IMR-90 (cell line): Measurements from ENCODE around the gene RNF217. TPM values are rescaled to one million over a fixed set of nuclear protein-coding genes. Genes with fewer than 3 reads are reported as not detected.
A peak's percentile ranks its signal among the peaks of the same experiment; 100 is the strongest.

Experiments
- ATAC-seq: fragments of 200-7000 bp; cut with Tn5 transposase; 2 replicates; pipeline ENCODE4 v1.9.1; 2020; ENCODE audit warnings: low read depth, mild to moderate bottlenecking, moderate library complexity
- BruUV-seq: library from RNA; stranded (reverse); fragments of 400-500 nt; replicated peaks from 2 replicates; lab custom pipeline; 2021; lab: Mats Ljungman, UMichigan
- CTCF ChIA-PET: fragments of 300-600 bp; formaldehyde crosslinking; extraction: SDS; loops from one replicate; lab custom pipeline; 2021; ENCODE audit warnings: antibody characterized with exemption; lab: Yijun Ruan, JAX
- POLR2A ChIA-PET: fragments of 300-600 bp; sonication (Branson Sonifier 250); formaldehyde crosslinking; loops from one replicate; lab custom pipeline; 2022; ENCODE audit warnings: antibody characterized with exemption; ENCODE audit not compliant: unreplicated experiment; lab: Charles Lee
- DNase-seq: peaks from one replicate; pipeline ENCODE4 v3.0.0; 2013
- H2AFZ ChIP-seq: replicated peaks from 2 replicates; pipeline ENCODE3; 2013; ENCODE audit warnings: low read length, mild to moderate bottlenecking; ENCODE audit not compliant: poor library complexity
- H2AK5ac ChIP-seq: 2 replicates; pipeline ENCODE4 v1.6.1; 2013; ENCODE audit warnings: low read depth, low read length, inconsistent platforms
- H2AK9ac ChIP-seq: replicated peaks from 2 replicates; pipeline ENCODE3; 2013; ENCODE audit warnings: mild to moderate bottlenecking, low read depth, low read length, moderate library complexity; ENCODE audit not compliant: poor library complexity
- H2BK120ac ChIP-seq: 2 replicates; pipeline ENCODE4 v1.6.1; 2013; ENCODE audit warnings: low read depth, low read length, inconsistent platforms
- H2BK15ac ChIP-seq: 3 replicates; pipeline ENCODE4 v1.6.1; 2013; ENCODE audit warnings: low read depth, low read length, inconsistent platforms
- H2BK20ac ChIP-seq: 2 replicates; pipeline ENCODE4 v1.6.1; 2013; ENCODE audit warnings: low read depth, mild to moderate bottlenecking, inconsistent platforms, low read length, moderate library complexity
- H2BK5ac ChIP-seq: 2 replicates; pipeline ENCODE4 v1.6.1; 2013; ENCODE audit warnings: mild to moderate bottlenecking, low read depth, low read length, inconsistent platforms; ENCODE audit not compliant: poor library complexity, severe bottlenecking
- H3K14ac ChIP-seq: replicated peaks from 2 replicates; pipeline ENCODE4 v1.6.1; 2013; ENCODE audit warnings: low read depth, low read length, inconsistent platforms
- H3K18ac ChIP-seq: 2 replicates; pipeline ENCODE4 v1.6.1; 2013; ENCODE audit warnings: low read depth, low read length, control low read depth
- H3K23ac ChIP-seq: 2 replicates; pipeline ENCODE4 v1.6.1; 2013; ENCODE audit warnings: low read depth, low read length, inconsistent platforms
- H3K27ac ChIP-seq: 2 replicates; pipeline ENCODE4 v1.5.1; 2013; ENCODE audit warnings: mild to moderate bottlenecking, control low read depth, low read length; ENCODE audit not compliant: insufficient read depth
- H3K27me3 ChIP-seq: 2 replicates; pipeline ENCODE4 v1.6.1; 2013; ENCODE audit warnings: low read length; ENCODE audit not compliant: control insufficient read depth, insufficient read depth
- H3K36me3 ChIP-seq: 2 replicates; pipeline ENCODE4 v1.6.1; 2013; ENCODE audit warnings: low read length, mixed read lengths; ENCODE audit not compliant: control insufficient read depth, insufficient read depth
- H3K4ac ChIP-seq: 2 replicates; pipeline ENCODE4 v1.6.1; 2013; ENCODE audit warnings: low read depth, low read length, inconsistent platforms
- H3K4me1 ChIP-seq: 2 replicates; pipeline ENCODE4 v1.6.1; 2013; ENCODE audit warnings: low read length, mixed read lengths; ENCODE audit not compliant: control insufficient read depth, insufficient read depth
- H3K4me2 ChIP-seq: 2 replicates; pipeline ENCODE4 v1.6.1; 2013; ENCODE audit warnings: low read depth, mild to moderate bottlenecking, control low read depth, low read length, moderate library complexity
- H3K4me3 ChIP-seq: 2 replicates; pipeline ENCODE4 v1.5.1; 2013; ENCODE audit warnings: low read depth, mild to moderate bottlenecking, control low read depth, low read length, moderate library complexity; ENCODE audit not compliant: insufficient read depth
- H3K56ac ChIP-seq: 2 replicates; pipeline ENCODE4 v1.6.1; 2013; ENCODE audit warnings: low read length, inconsistent platforms; ENCODE audit not compliant: insufficient read depth; ENCODE audit errors: extremely low read depth
- H3K79me1 ChIP-seq, 2 experiments: 2 replicates each; pipeline ENCODE4 v1.6.1; 2013; ENCODE audit warnings: low read length in 2 of 2, inconsistent platforms in 1 of 2, low read depth in 1 of 2
- H3K9ac ChIP-seq: 2 replicates; pipeline ENCODE4 v1.6.1; 2013; ENCODE audit warnings: low read depth, low read length, control low read depth
- H3K9me1 ChIP-seq: 2 replicates; pipeline ENCODE4 v1.6.1; 2013; ENCODE audit warnings: low read length, inconsistent platforms; ENCODE audit not compliant: insufficient read depth
- H3K9me3 ChIP-seq: 2 replicates; pipeline ENCODE4 v1.6.1; 2013; ENCODE audit warnings: low read length; ENCODE audit not compliant: control insufficient read depth, insufficient read depth
- H4K20me1 ChIP-seq: 2 replicates; pipeline ENCODE4 v1.6.1; 2013; ENCODE audit warnings: low read length, inconsistent platforms; ENCODE audit not compliant: insufficient read depth
- H4K5ac ChIP-seq: 2 replicates; pipeline ENCODE4 v1.6.1; 2013; ENCODE audit warnings: mild to moderate bottlenecking, low read depth, low read length, control low read depth
- H4K8ac ChIP-seq, 2 experiments: 2 replicates each; pipeline ENCODE4 v1.6.1; 2013; ENCODE audit warnings: low read depth in 2 of 2, low read length in 2 of 2, control low read depth in 1 of 2, inconsistent platforms in 1 of 2
- H4K91ac ChIP-seq: 2 replicates; pipeline ENCODE4 v1.6.1; 2013; ENCODE audit warnings: low read depth, low read length, inconsistent platforms; ENCODE audit not compliant: insufficient read depth
- BHLHE40 ChIP-seq: fragments of 150-350 bp; IDR thresholded peaks from 2 replicates; pipeline ENCODE4 v1.6.1; 2016; ENCODE audit warnings: mild to moderate bottlenecking, low read depth, low read length
- CEBPB ChIP-seq: IDR thresholded peaks from 2 replicates; pipeline ENCODE4 v1.6.1; 2012; ENCODE audit warnings: low read depth, low read length, improper control_type of control experiment
- CHD1 ChIP-seq: IDR thresholded peaks from 2 replicates; pipeline ENCODE4 v1.6.1; 2012; ENCODE audit warnings: low read depth, low read length, improper control_type of control experiment
- CTCF ChIP-seq: conservative IDR thresholded peaks from 2 replicates; pipeline ENCODE4 v1.5.1; 2012; ENCODE audit warnings: mild to moderate bottlenecking, low read depth, low read length, improper control_type of control experiment
- ELK1 ChIP-seq: fragments of 150-350 bp; IDR thresholded peaks from 2 replicates; pipeline ENCODE4 v1.6.1; 2016; ENCODE audit warnings: low read depth, mild to moderate bottlenecking, low read length, moderate library complexity, borderline replicate concordance
- FOS ChIP-seq: fragments of 150-350 bp; IDR thresholded peaks from 2 replicates; pipeline ENCODE4 v1.6.1; 2016; ENCODE audit warnings: low read depth, low read length
- MAFK ChIP-seq: IDR thresholded peaks from 2 replicates; pipeline ENCODE4 v1.6.1; 2012; ENCODE audit warnings: low read depth, low read length, improper control_type of control experiment
- MAZ ChIP-seq: IDR thresholded peaks from 2 replicates; pipeline ENCODE4 v1.6.1; 2012; ENCODE audit warnings: low read depth, mild to moderate bottlenecking, low read length, improper control_type of control experiment, moderate library complexity, borderline replicate concordance
- MXI1 ChIP-seq: IDR thresholded peaks from 2 replicates; pipeline ENCODE4 v1.6.1; 2012; ENCODE audit warnings: low read depth, mild to moderate bottlenecking, low read length, moderate library complexity, borderline replicate concordance
- NFE2L2 ChIP-seq: fragments of 150-350 bp; IDR thresholded peaks from 2 replicates; pipeline ENCODE4 v1.6.1; 2016; ENCODE audit warnings: low read depth, mild to moderate bottlenecking, low read length
- POLR2A ChIP-seq: IDR thresholded peaks from 2 replicates; pipeline ENCODE4 v1.6.1; 2012; ENCODE audit warnings: mild to moderate bottlenecking, low read depth, low read length
- RAD21 ChIP-seq: IDR thresholded peaks from 2 replicates; pipeline ENCODE4 v1.6.1; 2012; ENCODE audit warnings: low read length, improper control_type of control experiment
- RCOR1 ChIP-seq: IDR thresholded peaks from 2 replicates; pipeline ENCODE4 v1.6.1; 2012; ENCODE audit warnings: mild to moderate bottlenecking, low read length, improper control_type of control experiment; ENCODE audit not compliant: insufficient replicate concordance
- RFX5 ChIP-seq: IDR thresholded peaks from 2 replicates; pipeline ENCODE4 v1.8.0; 2012; ENCODE audit warnings: low read depth, mild to moderate bottlenecking, low read length, moderate library complexity
- SMC3 ChIP-seq: fragments of 150-350 bp; IDR thresholded peaks from 2 replicates; pipeline ENCODE4 v1.6.1; 2016; ENCODE audit warnings: low read depth, mild to moderate bottlenecking, antibody characterized with exemption, low read length, moderate library complexity
- USF2 ChIP-seq: fragments of 150-350 bp; IDR thresholded peaks from 2 replicates; pipeline ENCODE4 v1.6.1; 2017; ENCODE audit warnings: mild to moderate bottlenecking, antibody characterized with exemption, low read length, low read depth
- WGBS, 2 experiments: methylation state at CpG; one replicate each; pipeline versions ENCODE4 v1.1.5 to v1.1.7; 2013; ENCODE audit warnings: missing lambda C conversion rate in 2 of 2; ENCODE audit not compliant: insufficient read length in 1 of 2; ENCODE audit errors: extremely low coverage in 2 of 2; 5-methylcytosine and 5-hydroxymethylcytosine counted together
- dilution Hi-C: fragments of 300-500 bp; cut with HindIII; formaldehyde crosslinking; loops from one replicate; pipeline ENCODE4 v1.14.3; 2018; ENCODE audit warnings: low sequenced_read_pairs; ENCODE audit not compliant: unreplicated experiment
- in situ Hi-C: fragments of 300-500 bp; cut with MboI; formaldehyde crosslinking; loops from 3 replicates; pipeline ENCODE4 v1.14.3; 2019; ENCODE audit warnings: low sequenced_read_pairs, inconsistent platforms, mixed read lengths
- intact Hi-C: fragments of 100-400 bp; cut with micrococcal nuclease; formaldehyde crosslinking; loops from 2 replicates; pipeline ENCODE4 v1.10.0; 2022
- polyA plus RNA-seq, 3 experiments: library from polyadenylated mRNA; depleted of rRNA; stranded (reverse); fragments of >200 nt; gene quantifications; 2 replicates each; pipeline ENCODE4 v1.2.3, GENCODE V29; 2012; ENCODE audit warnings: low replicate concordance in 1 of 3
- total RNA-seq: library from RNA; depleted of rRNA; stranded (reverse); fragments of >200 nt; gene quantifications from 2 replicates; pipeline ENCODE4 v1.2.3, GENCODE V29; 2012

RNF217 gene
- total and polyA plus RNA-seq, 2 of the 4 experiments (the other 2 are of a cell fraction), result 11.7 to 20.4 TPM

- in situ Hi-C loops, result no loop called here
- no peak overlapping the region for H3K4me3 ChIP-seq
- H3K9me3 ChIP-seq, result no peaks in the 10 kb centered on the region
- H2AK5ac ChIP-seq, result no peak overlapping the region
- ChIA-PET CTCF (no interaction called here), POLR2A (no interaction called here)
- intact Hi-C loops, result no loop called here
- H2AFZ ChIP-seq, result no peak overlapping the region
- ATAC-seq, result no peak; the same call in 1 of the 2 replicates
- DNase-seq, result peak; percentile 54
- no peak overlapping the region for H3K4me2 ChIP-seq
- H3K56ac ChIP-seq, result no peak overlapping the region
- TF ChIP-seq CEBPB, result 0 out of 2 replicates have a peak, but pooled peaks have one; percentile 1
- peak; percentile 12; the same call in 1 of the 2 replicates for TF ChIP-seq MAFK
- TF ChIP-seq RFX5, result no peak
- no peak for TF ChIP-seq USF2
- no peak for TF ChIP-seq BHLHE40
- no peak for TF ChIP-seq RAD21
- TF ChIP-seq CTCF, result no peak
- TF ChIP-seq FOS, result peak; percentile 32; the same call in 1 of the 2 replicates
- no peak for TF ChIP-seq RCOR1
- TF ChIP-seq MAZ, result no peak
- TF ChIP-seq SMC3, result no peak
- no peak for TF ChIP-seq MXI1
- no peak for TF ChIP-seq POLR2A
- no peak for TF ChIP-seq ELK1
- TF ChIP-seq CHD1, result no peak
- TF ChIP-seq NFE2L2, result no peak
- no peak overlapping the region for H3K9ac ChIP-seq
- no peak overlapping the region for H4K5ac ChIP-seq
- H3K27me3 ChIP-seq, result no peaks in the 10 kb centered on the region
- no peak overlapping the region for H3K27ac ChIP-seq
- dilution Hi-C loops, result no loop called here
- H2BK15ac ChIP-seq, result no peak overlapping the region
- BruUV-seq, result no TSS peak
- H2AK9ac ChIP-seq, result no peak overlapping the region
- no peak overlapping the region for H3K23ac ChIP-seq
- H3K18ac ChIP-seq, result no peak overlapping the region
- no peaks in the 10 kb centered on the region for H3K36me3 ChIP-seq
- no peak overlapping the region for H3K4ac ChIP-seq
- no CpG with 5 or more reads among the region's 2 CpGs for WGBS, 2 experiments
- no peaks in the 10 kb centered on the region for H4K20me1 ChIP-seq
- H3K79me1 ChIP-seq, result no peaks in the 10 kb centered on the region
- H4K91ac ChIP-seq, result no peak overlapping the region
- no peak overlapping the region for H4K8ac ChIP-seq
- no peaks in the 10 kb centered on the region for H3K4me1 ChIP-seq
- no peak overlapping the region for H3K14ac ChIP-seq
- no peak overlapping the region for H2BK5ac ChIP-seq
- no peak overlapping the region for H2BK20ac ChIP-seq
- H2BK120ac ChIP-seq, result no peak overlapping the region
- H3K9me1 ChIP-seq, result peaks cover 2% of the 10 kb centered on the region; the same call in 1 of the 2 replicates
These were observed 14.2 kb upstream of the RNF217 start for GRCh38 chr6:124947971-124948451.
